Glutamatergic neuron (in vitro differentiated cells): ENCODE data around the gene RABEP1. TPM values are rescaled to one million over a fixed set of nuclear protein-coding genes. Genes with fewer than 3 reads are reported as not detected.

ENCODE experiments used
- DNase-seq: peaks from one replicate; pipeline ENCODE4 v3.0.0; 2022
- H3K27ac Mint-ChIP-seq: one replicate; pipeline ENCODE4 v1.8.0; 2020; ENCODE audit warnings: mild to moderate bottlenecking, mixed read lengths, inconsistent platforms; ENCODE audit not compliant: unreplicated experiment
- H3K27me3 Mint-ChIP-seq: one replicate; pipeline ENCODE4 v1.8.0; 2020; ENCODE audit warnings: mild to moderate bottlenecking, moderate library complexity, mixed read lengths, inconsistent platforms; ENCODE audit not compliant: unreplicated experiment
- H3K36me3 Mint-ChIP-seq: one replicate; pipeline ENCODE4 v1.8.0; 2020; ENCODE audit warnings: mild to moderate bottlenecking, mixed read lengths, inconsistent platforms; ENCODE audit not compliant: unreplicated experiment
- H3K4me1 Mint-ChIP-seq: one replicate; pipeline ENCODE4 v1.8.0; 2020; ENCODE audit warnings: mild to moderate bottlenecking, low read depth, mixed read lengths, inconsistent platforms; ENCODE audit not compliant: unreplicated experiment
- H3K4me3 Mint-ChIP-seq: one replicate; pipeline ENCODE4 v1.8.0; 2020; ENCODE audit warnings: mild to moderate bottlenecking, mixed read lengths, inconsistent platforms; ENCODE audit not compliant: unreplicated experiment
- H3K9me3 Mint-ChIP-seq: one replicate; pipeline ENCODE4 v1.8.0; 2020; ENCODE audit warnings: mild to moderate bottlenecking, moderate library complexity, mixed read lengths, inconsistent platforms; ENCODE audit not compliant: unreplicated experiment
- CTCF ChIP-seq: fragments of 200-600 bp; sonication (generic); IDR thresholded peaks from one replicate; pipeline ENCODE4 v1.5.0; 2021; ENCODE audit not compliant: partially characterized antibody, unreplicated experiment
- total RNA-seq: library from RNA; stranded (reverse); fragmentation: NEBNext Ultra II Directional; extraction: Animal tissue kit (Norgen Biotek cat#: 25700); gene quantifications from one replicate; pipeline ENCODE4 v1.2.1, GENCODE V29; 2021; ENCODE audit not compliant: unreplicated experiment

The RABEP1 gene
- total RNA-seq, 1 donor from 2014 or later = 63.0 TPM

GRCh38 chr17:5262416-5262991 is 19.6 kb upstream of the RABEP1 start:
- peaks cover 5% of the 10 kb centered on the region for H3K9me3 Mint-ChIP-seq
- H3K36me3 Mint-ChIP-seq = no peaks in the 10 kb centered on the region
- no peak for DNase-seq
- H3K27ac Mint-ChIP-seq = no peak overlapping the region
- TF ChIP-seq CTCF = no peak
- H3K4me1 Mint-ChIP-seq = peaks cover 9% of the 10 kb centered on the region
- peaks cover 4% of the 10 kb centered on the region for H3K27me3 Mint-ChIP-seq
- peak overlapping the region; percentile 26 for H3K4me3 Mint-ChIP-seq

GRCh38 chr17:5263441-5263840 is 18.6 kb upstream of the RABEP1 start:
- Mint-ChIP-seq H3K27me3 (peaks cover 3% of the 10 kb centered on the region), H3K36me3 (no peaks in the 10 kb centered on the region), H3K4me1 (peaks cover 9% of the 10 kb centered on the region), H3K4me3 (no peak overlapping the region), H3K9me3 (peaks cover 5% of the 10 kb centered on the region), H3K27ac (no peak overlapping the region)
- TF ChIP-seq CTCF = no peak
- DNase-seq = no peak

GRCh38 chr17:5264893-5265292 is 17.2 kb upstream of the RABEP1 start:
- Mint-ChIP-seq H3K4me1 (peaks cover 9% of the 10 kb centered on the region), H3K36me3 (no peaks in the 10 kb centered on the region), H3K27ac (no peak overlapping the region), H3K27me3 (peaks cover 3% of the 10 kb centered on the region), H3K4me3 (no peak overlapping the region), H3K9me3 (peaks cover 4% of the 10 kb centered on the region)
- DNase-seq = no peak
- no peak for TF ChIP-seq CTCF

GRCh38 chr17:5269241-5269960 is 12.7 kb upstream of the RABEP1 start:
- H3K27ac Mint-ChIP-seq = no peak overlapping the region
- no peak overlapping the region for H3K4me3 Mint-ChIP-seq
- DNase-seq = no peak
- H3K4me1 Mint-ChIP-seq = no peaks in the 10 kb centered on the region
- peaks cover 2% of the 10 kb centered on the region for H3K9me3 Mint-ChIP-seq
- H3K27me3 Mint-ChIP-seq = no peaks in the 10 kb centered on the region
- H3K36me3 Mint-ChIP-seq = no peaks in the 10 kb centered on the region
- TF ChIP-seq CTCF = no peak

- peaks cover 2% of the 10 kb centered on the region for H3K9me3 Mint-ChIP-seq
- H3K4me3 Mint-ChIP-seq = no peak overlapping the region
- no peaks in the 10 kb centered on the region for H3K4me1 Mint-ChIP-seq
- H3K27ac Mint-ChIP-seq = no peak overlapping the region
- no peak for TF ChIP-seq CTCF
- H3K36me3 Mint-ChIP-seq = no peaks in the 10 kb centered on the region
- DNase-seq = no peak
- no peaks in the 10 kb centered on the region for H3K27me3 Mint-ChIP-seq
Observed at GRCh38 chr17:5272322-5272721, 9.8 kb upstream of the RABEP1 start.
